Measurements from ENCODE around the gene FAM43A.

FAM43A gene

DNA sequence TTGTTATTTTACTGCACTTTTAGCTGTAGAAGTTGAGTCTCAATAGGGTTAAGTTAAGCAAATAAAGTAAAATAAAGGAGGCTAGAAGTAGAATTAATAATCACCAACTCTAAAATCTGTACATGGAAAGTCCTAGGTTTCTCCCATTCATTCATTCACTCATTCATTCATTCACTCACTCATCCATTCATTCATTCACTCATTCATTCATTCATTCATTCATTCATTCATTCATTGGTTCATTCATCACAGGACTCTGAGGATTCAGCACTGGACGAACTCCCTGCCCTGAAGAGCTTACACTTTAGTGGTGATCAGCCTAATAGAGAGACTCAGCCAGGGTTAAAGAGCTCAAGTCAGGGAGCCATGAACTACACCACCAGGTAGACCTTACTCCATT lies 9.2 kb upstream of the FAM43A start:
- TF ChIP-seq, protein P1, sequence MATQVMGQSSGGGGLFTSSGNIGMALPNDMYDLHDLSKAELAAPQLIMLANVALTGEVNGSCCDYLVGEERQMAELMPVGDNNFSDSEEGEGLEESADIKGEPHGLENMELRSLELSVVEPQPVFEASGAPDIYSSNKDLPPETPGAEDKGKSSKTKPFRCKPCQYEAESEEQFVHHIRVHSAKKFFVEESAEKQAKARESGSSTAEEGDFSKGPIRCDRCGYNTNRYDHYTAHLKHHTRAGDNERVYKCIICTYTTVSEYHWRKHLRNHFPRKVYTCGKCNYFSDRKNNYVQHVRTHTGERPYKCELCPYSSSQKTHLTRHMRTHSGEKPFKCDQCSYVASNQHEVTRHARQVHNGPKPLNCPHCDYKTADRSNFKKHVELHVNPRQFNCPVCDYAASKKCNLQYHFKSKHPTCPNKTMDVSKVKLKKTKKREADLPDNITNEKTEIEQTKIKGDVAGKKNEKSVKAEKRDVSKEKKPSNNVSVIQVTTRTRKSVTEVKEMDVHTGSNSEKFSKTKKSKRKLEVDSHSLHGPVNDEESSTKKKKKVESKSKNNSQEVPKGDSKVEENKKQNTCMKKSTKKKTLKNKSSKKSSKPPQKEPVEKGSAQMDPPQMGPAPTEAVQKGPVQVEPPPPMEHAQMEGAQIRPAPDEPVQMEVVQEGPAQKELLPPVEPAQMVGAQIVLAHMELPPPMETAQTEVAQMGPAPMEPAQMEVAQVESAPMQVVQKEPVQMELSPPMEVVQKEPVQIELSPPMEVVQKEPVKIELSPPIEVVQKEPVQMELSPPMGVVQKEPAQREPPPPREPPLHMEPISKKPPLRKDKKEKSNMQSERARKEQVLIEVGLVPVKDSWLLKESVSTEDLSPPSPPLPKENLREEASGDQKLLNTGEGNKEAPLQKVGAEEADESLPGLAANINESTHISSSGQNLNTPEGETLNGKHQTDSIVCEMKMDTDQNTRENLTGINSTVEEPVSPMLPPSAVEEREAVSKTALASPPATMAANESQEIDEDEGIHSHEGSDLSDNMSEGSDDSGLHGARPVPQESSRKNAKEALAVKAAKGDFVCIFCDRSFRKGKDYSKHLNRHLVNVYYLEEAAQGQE (IDR thresholded peaks at IDR 0.05; ENCODE audit: insufficient read depth in 1 of 2, low read depth in 2 of 2, low read length in 2 of 2), result no peak
- TF ChIP-seq TAF1 (IDR thresholded peaks at IDR 0.05; ENCODE audit: borderline replicate concordance, insufficient read depth, low read length) (no peak), FOXP2 (optimal IDR thresholded peaks at IDR 0.05; ENCODE audit: borderline replicate concordance, extremely low read depth, extremely low read length, insufficient read depth) (no peak), POLR2AphosphoS5 (IDR thresholded peaks at IDR 0.05; ENCODE audit: low read depth, low read length) (no peak), SIN3A (IDR thresholded peaks at IDR 0.05; ENCODE audit: borderline replicate concordance, insufficient read depth, low read length) (no peak)

GRCh38 chr3:194680888-194681615 lies 4.6 kb upstream of the FAM43A start:
- TF ChIP-seq FOXP2 (optimal IDR thresholded peaks at IDR 0.05; ENCODE audit: borderline replicate concordance, extremely low read depth, extremely low read length, insufficient read depth), result no peak
- TF ChIP-seq, protein P1 (IDR thresholded peaks at IDR 0.05; ENCODE audit: insufficient read depth in 1 of 2, low read depth in 2 of 2, low read length in 2 of 2), result no peak
- TF ChIP-seq SIN3A (IDR thresholded peaks at IDR 0.05; ENCODE audit: borderline replicate concordance, insufficient read depth, low read length), result no peak
- TF ChIP-seq TAF1 (IDR thresholded peaks at IDR 0.05; ENCODE audit: borderline replicate concordance, insufficient read depth, low read length), result no peak
- TF ChIP-seq POLR2AphosphoS5 (IDR thresholded peaks at IDR 0.05; ENCODE audit: low read depth, low read length), result no peak

DNA sequence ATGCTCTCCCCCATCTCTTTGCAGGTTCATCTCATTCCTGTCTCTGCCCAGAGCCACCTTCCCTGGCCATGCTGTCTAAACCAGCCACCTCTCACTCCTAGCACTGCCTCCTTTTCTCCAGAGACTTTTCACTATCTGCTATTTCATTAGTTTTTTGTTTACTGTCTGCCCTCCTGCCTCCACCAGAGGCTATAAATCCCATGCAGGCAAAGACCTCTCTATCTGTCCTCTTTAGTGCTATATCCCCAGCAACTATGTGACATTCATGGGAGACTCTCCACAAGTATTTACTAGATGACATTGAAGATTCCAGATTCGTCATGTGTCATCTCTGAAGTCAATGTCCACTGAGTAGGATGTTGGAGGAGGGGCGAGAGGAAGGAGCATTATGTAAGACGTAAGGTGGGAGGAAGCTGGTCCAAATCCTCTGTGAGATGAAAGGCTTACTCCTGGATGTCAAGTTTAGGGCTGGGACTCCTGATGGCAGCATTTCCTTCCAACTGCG lies 3.4 kb upstream of the FAM43A start:
- no peak for TF ChIP-seq TAF1 (IDR thresholded peaks at IDR 0.05; ENCODE audit: borderline replicate concordance, insufficient read depth, low read length)
- no peak for TF ChIP-seq POLR2AphosphoS5 (IDR thresholded peaks at IDR 0.05; ENCODE audit: low read depth, low read length)
- no peak for TF ChIP-seq SIN3A (IDR thresholded peaks at IDR 0.05; ENCODE audit: borderline replicate concordance, insufficient read depth, low read length)
- no peak for TF ChIP-seq FOXP2 (optimal IDR thresholded peaks at IDR 0.05; ENCODE audit: borderline replicate concordance, extremely low read depth, extremely low read length, insufficient read depth)
- TF ChIP-seq, protein P1 (IDR thresholded peaks at IDR 0.05; ENCODE audit: insufficient read depth in 1 of 2, low read depth in 2 of 2, low read length in 2 of 2), result no peak

GRCh38 chr3:194682694-194683310 lies 2.9 kb upstream of the FAM43A start:
- TF ChIP-seq, protein P1 (IDR thresholded peaks at IDR 0.05; ENCODE audit: insufficient read depth in 1 of 2, low read depth in 2 of 2, low read length in 2 of 2), result no peak
- TF ChIP-seq POLR2AphosphoS5 (IDR thresholded peaks at IDR 0.05; ENCODE audit: low read depth, low read length), result no peak
- no peak for TF ChIP-seq TAF1 (IDR thresholded peaks at IDR 0.05; ENCODE audit: borderline replicate concordance, insufficient read depth, low read length)
- TF ChIP-seq FOXP2 (optimal IDR thresholded peaks at IDR 0.05; ENCODE audit: borderline replicate concordance, extremely low read depth, extremely low read length, insufficient read depth), result no peak
- no peak for TF ChIP-seq SIN3A (IDR thresholded peaks at IDR 0.05; ENCODE audit: borderline replicate concordance, insufficient read depth, low read length)

Data from PFSK-1 (cell line).